ENCODE data around the gene CORO6. TPM values are rescaled to one million over a fixed set of nuclear protein-coding genes. Genes with fewer than 3 reads are reported as not detected.

CORO6 gene
- total and polyA plus RNA-seq, 7 donors: 182 to 710 (median 494) TPM

- H3K27ac ChIP-seq: peak overlapping the region; percentile 69
- peak in 1 of 2 donors; percentile 68 for DNase-seq
- intact Hi-C loops (cut with DNase I): no loop called here
- TF ChIP-seq, protein P1, sequence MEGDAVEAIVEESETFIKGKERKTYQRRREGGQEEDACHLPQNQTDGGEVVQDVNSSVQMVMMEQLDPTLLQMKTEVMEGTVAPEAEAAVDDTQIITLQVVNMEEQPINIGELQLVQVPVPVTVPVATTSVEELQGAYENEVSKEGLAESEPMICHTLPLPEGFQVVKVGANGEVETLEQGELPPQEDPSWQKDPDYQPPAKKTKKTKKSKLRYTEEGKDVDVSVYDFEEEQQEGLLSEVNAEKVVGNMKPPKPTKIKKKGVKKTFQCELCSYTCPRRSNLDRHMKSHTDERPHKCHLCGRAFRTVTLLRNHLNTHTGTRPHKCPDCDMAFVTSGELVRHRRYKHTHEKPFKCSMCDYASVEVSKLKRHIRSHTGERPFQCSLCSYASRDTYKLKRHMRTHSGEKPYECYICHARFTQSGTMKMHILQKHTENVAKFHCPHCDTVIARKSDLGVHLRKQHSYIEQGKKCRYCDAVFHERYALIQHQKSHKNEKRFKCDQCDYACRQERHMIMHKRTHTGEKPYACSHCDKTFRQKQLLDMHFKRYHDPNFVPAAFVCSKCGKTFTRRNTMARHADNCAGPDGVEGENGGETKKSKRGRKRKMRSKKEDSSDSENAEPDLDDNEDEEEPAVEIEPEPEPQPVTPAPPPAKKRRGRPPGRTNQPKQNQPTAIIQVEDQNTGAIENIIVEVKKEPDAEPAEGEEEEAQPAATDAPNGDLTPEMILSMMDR (IDR thresholded peaks at IDR 0.05): no peak
- peak in 1 of 4 donors; percentile 0 for ATAC-seq
- H3K4me1 ChIP-seq: peaks cover 53% of the 10 kb centered on the region
- WGBS, 3 donors: 61 to 77% (median 70%) methylated on average over 71 to 85 of the region's 85 CpGs
- H3K27me3 ChIP-seq (ENCODE audit: insufficient read depth in 3 of 3, low read length in 2 of 3): no peaks in the 10 kb centered on the region
- no peaks in the 10 kb centered on the region for H3K9me3 ChIP-seq
- H3K36me3 ChIP-seq (ENCODE audit: insufficient read depth in 1 of 2, low read depth in 1 of 2): peaks cover 0 to 17% of the 10 kb centered on the region in 2 donors
- H3K4me3 ChIP-seq: peak overlapping the region; percentile 40
Observed at GRCh38 chr17:29612404-29613280, 10.1 kb downstream of the CORO6 start.

DNA sequence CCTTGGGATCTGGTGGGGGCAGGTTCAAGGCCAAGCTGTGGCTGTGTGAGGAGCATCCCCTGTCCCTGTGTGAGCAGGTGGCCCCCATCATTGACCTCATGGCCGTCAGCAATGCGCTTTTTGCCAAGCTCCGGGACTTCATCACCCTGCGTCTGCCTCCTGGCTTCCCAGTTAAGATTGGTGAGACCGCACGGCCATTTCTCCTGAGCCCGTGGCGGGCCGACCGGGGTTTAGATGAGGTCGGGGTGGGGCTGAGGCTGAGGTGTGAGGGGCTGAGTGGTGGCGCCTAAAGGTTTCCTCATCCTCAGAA is 10.7 kb downstream of the CORO6 start:
- DNase-seq (no peak), ATAC-seq (no peak)
- Histone ChIP-seq H3K4me3 (no peak overlapping the region), H3K9me3 (no peaks in the 10 kb centered on the region), H3K27ac (peak overlapping the region; percentile 69), H3K36me3 (ENCODE audit: insufficient read depth in 1 of 2, low read depth in 1 of 2) (peaks cover 0 to 17% of the 10 kb centered on the region in 2 donors), H3K27me3 (ENCODE audit: insufficient read depth in 3 of 3, low read length in 2 of 3) (no peaks in the 10 kb centered on the region), H3K4me1 (peaks cover 47% of the 10 kb centered on the region)
- TF ChIP-seq, protein P1 (IDR thresholded peaks at IDR 0.05): no peak
- intact Hi-C loops (cut with DNase I): no loop called here
- 91 to 98% (median 91%) methylated on average over 6 to 12 of the region's 12 CpGs for WGBS, 3 donors

GRCh38 chr17:29611351-29612093 is 11.2 kb downstream of the CORO6 start:
- Histone ChIP-seq H3K27me3 (ENCODE audit: insufficient read depth in 3 of 3, low read length in 2 of 3) (no peaks in the 10 kb centered on the region), H3K4me3 (no peak overlapping the region), H3K36me3 (ENCODE audit: insufficient read depth in 1 of 2, low read depth in 1 of 2) (peaks cover 0 to 17% of the 10 kb centered on the region in 2 donors), H3K4me1 (peaks cover 41% of the 10 kb centered on the region), H3K27ac (no peak overlapping the region), H3K9me3 (no peaks in the 10 kb centered on the region)
- no peak for DNase-seq
- intact Hi-C loops (cut with DNase I): no loop called here
- WGBS, 3 donors: 96 to 98% (median 97%) methylated on average over 11 of the region's 11 CpGs
- no peak for ATAC-seq
- TF ChIP-seq, protein P1 (IDR thresholded peaks at IDR 0.05): no peak

- ATAC-seq: no peak
- intact Hi-C loops (cut with DNase I): no loop called here
- no peak overlapping the region for H3K27ac ChIP-seq
Observed at GRCh38 chr17:29610395-29610794, 12.3 kb downstream of the CORO6 start.

More at GRCh38 chr17:29610395-29610794, 12.3 kb downstream of the CORO6 start:
- H3K27me3 ChIP-seq (ENCODE audit: insufficient read depth in 3 of 3, low read length in 2 of 3): no peaks in the 10 kb centered on the region
- H3K4me3 ChIP-seq: no peak overlapping the region
- WGBS, 3 donors: 80 to 88% (median 81%) methylated on average over 3 of the region's 3 CpGs
- H3K9me3 ChIP-seq: no peaks in the 10 kb centered on the region
- peaks cover 0 to 8% of the 10 kb centered on the region in 2 donors for H3K36me3 ChIP-seq (ENCODE audit: insufficient read depth in 1 of 2, low read depth in 1 of 2)
- H3K4me1 ChIP-seq: peaks cover 33% of the 10 kb centered on the region
- TF ChIP-seq, protein P1 (IDR thresholded peaks at IDR 0.05): no peak
- no peak for DNase-seq
